ENCODE data around the gene STAT2. TPM values are rescaled to one million over a fixed set of nuclear protein-coding genes. Genes with fewer than 3 reads are reported as not detected.
A peak's percentile ranks its signal among the peaks of the same experiment; 100 is the strongest.

Gene STAT2
- total RNA-seq, 1 donor from 2014 or later = 166 TPM

DNA sequence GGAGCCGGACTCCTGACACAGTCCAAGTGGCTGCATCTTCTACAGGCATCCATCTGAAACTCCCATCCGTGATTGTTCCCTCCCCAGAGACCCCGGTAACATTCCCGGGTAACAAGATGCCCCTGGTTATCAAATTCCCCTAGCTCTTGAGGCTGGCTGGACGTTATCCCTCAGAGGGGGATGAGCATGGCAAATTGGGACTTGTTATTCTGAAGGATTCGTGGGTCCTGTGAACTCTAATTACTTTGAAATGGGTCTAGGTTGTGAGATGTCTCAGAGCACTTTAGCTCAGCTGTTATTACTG lies 25.5 kb downstream of the STAT2 start:
- H3K27ac Mint-ChIP-seq (ENCODE audit: unreplicated experiment) = peak overlapping the region; percentile 96
- TF ChIP-seq CTCF (IDR thresholded peaks at IDR 0.05) = peak; percentile 48
- H3K27me3 Mint-ChIP-seq (ENCODE audit: low read depth) = no peaks in the 10 kb centered on the region
- H3K36me3 Mint-ChIP-seq (ENCODE audit: low read depth) = no peaks in the 10 kb centered on the region
- DNase-seq (ENCODE audit: low spot score) = no peak
- peak overlapping the region; percentile 89 for H3K4me3 Mint-ChIP-seq (ENCODE audit: unreplicated experiment)
- no peaks in the 10 kb centered on the region for H3K9me3 Mint-ChIP-seq (ENCODE audit: low read depth)
- peaks cover 23% of the 10 kb centered on the region for H3K4me1 Mint-ChIP-seq (ENCODE audit: low read depth)

DNA sequence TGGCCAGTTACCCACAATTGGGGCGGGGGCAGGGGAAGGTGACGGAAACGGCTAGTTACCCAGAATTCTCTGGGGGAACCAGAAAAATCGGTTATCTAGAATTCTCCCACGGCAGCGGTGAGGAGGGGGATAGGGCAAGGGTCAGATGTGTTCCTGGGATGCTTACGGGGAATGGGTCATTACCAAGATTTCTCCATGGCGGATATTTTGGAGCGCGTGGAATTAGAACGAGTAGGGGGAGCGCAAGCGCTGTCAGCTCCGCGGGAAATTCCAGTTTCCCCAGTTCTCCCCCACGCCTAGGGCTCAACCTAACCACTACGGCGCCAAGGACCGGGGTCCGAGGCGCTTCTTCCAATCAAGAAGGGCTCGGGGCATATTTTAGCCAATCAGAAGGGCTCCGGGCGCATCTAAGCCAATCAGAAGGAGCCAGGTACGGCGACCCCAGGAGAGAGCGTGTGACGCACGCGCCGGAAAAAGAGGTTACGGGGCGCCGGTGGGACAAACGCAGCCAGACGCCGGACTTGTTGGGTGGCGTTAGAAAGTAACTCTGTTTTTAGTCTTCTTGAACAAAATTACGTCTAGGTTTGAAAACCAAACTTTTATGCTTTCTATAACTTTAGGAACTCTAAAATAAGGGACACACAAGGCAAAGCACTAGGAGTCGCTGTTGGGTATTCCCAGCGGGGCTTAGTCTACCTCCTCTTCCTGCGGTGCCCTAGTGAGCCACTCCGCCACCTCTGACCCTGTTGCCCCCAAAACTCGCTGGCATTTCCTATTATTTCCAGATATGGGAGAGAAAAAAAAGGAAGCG lies 26.0 kb downstream of the STAT2 start, which contains the start of gene PAN2:
Gene PAN2, minus strand, starts transcription at position 322 of the 811 bp plus-strand sequence. CDS start 906 bp downstream, outside the sequence.
- TF ChIP-seq CTCF (IDR thresholded peaks at IDR 0.05) = peak; percentile 96
- H3K9me3 Mint-ChIP-seq (ENCODE audit: low read depth) = no peaks in the 10 kb centered on the region
- H3K4me3 Mint-ChIP-seq (ENCODE audit: unreplicated experiment) = peak within 1 kb of the TSS; percentile 89
- peak within 1 kb of the TSS; percentile 96 for H3K27ac Mint-ChIP-seq (ENCODE audit: unreplicated experiment)
- peak; percentile 97 for DNase-seq (ENCODE audit: low spot score)
- H3K27me3 Mint-ChIP-seq (ENCODE audit: low read depth) = no peaks in the 10 kb centered on the region
- H3K4me1 Mint-ChIP-seq (ENCODE audit: low read depth) = peaks cover 23% of the 10 kb centered on the region
- H3K36me3 Mint-ChIP-seq (ENCODE audit: low read depth) = no peaks in the 10 kb centered on the region

DNA sequence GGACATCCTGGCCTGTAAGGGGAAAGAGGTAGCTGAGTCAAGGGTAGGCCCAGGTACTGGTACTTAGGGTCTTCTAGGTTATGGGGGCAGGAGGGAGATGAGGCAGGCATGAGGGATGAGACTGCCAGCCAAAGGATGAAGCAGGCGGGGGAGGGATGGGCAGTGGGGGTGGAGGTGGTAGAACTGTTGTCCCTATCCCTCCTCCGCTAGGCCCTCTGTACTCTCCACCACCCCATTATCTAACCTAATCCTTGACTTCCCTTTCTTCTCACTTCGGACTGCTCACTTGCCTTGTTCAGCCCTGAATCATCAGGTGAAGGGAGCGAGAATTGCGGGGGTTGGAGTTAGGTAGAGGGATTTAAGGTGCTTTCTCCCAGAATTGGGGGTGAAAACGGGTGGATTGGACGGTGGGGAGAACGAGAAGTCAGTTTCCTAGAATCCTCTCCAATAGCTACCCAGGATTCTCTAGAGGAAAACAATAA lies 26.7 kb downstream of the STAT2 start:
- TF ChIP-seq CTCF (IDR thresholded peaks at IDR 0.05) = no peak
- no peaks in the 10 kb centered on the region for H3K27me3 Mint-ChIP-seq (ENCODE audit: low read depth)
- H3K9me3 Mint-ChIP-seq (ENCODE audit: low read depth) = no peaks in the 10 kb centered on the region
- DNase-seq (ENCODE audit: low spot score) = no peak
- H3K4me1 Mint-ChIP-seq (ENCODE audit: low read depth) = peaks cover 23% of the 10 kb centered on the region
- H3K36me3 Mint-ChIP-seq (ENCODE audit: low read depth) = no peaks in the 10 kb centered on the region
- peak overlapping the region; percentile 96 for H3K27ac Mint-ChIP-seq (ENCODE audit: unreplicated experiment)
- peak overlapping the region; percentile 89 for H3K4me3 Mint-ChIP-seq (ENCODE audit: unreplicated experiment)

DNA sequence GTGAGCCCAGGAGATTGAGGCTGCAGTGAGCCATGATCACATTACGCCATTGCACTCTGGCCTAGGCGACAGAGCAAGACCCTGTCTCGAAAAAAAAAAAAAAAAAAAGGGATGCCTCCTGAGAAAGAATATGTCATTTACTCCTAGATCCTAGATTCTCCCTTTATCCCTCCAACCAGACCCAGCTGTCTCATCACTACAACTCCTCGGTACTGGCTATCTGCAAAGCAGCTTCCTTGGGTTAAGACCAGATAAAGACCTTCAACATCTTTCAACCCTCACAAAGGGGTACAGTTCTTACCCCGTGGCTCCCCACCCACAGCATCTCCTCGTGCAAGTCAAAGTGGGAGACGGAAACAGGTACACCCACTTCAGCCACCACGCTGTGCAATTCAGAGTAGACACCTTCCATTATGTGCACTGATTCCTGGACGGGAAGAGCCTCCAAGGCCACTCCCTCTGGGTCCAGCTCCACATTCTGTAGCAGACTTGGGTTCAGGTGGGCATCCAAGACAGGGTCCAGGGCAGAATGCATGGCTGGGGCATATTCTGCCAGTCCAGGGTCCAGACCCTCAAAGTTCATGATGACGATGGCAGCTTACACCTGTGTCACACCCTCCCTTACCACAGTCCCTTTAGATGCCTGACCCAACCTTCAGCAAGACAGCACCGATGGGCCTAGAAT lies 27.3 kb downstream of the STAT2 start:
- H3K9me3 Mint-ChIP-seq (ENCODE audit: low read depth) = no peaks in the 10 kb centered on the region
- DNase-seq (ENCODE audit: low spot score) = no peak
- H3K4me3 Mint-ChIP-seq (ENCODE audit: unreplicated experiment) = peak overlapping the region; percentile 89
- H3K36me3 Mint-ChIP-seq (ENCODE audit: low read depth) = no peaks in the 10 kb centered on the region
- no peaks in the 10 kb centered on the region for H3K27me3 Mint-ChIP-seq (ENCODE audit: low read depth)
- peak overlapping the region; percentile 23 for H3K27ac Mint-ChIP-seq (ENCODE audit: unreplicated experiment)
- no peak for TF ChIP-seq CTCF (IDR thresholded peaks at IDR 0.05)
- H3K4me1 Mint-ChIP-seq (ENCODE audit: low read depth) = peaks cover 23% of the 10 kb centered on the region

- peaks cover 2% of the 10 kb centered on the region for H3K36me3 Mint-ChIP-seq (ENCODE audit: low read depth)
- H3K4me1 Mint-ChIP-seq (ENCODE audit: low read depth) = peaks cover 23% of the 10 kb centered on the region
- H3K4me3 Mint-ChIP-seq (ENCODE audit: unreplicated experiment) = no peak overlapping the region
- H3K27ac Mint-ChIP-seq (ENCODE audit: unreplicated experiment) = no peak overlapping the region
- TF ChIP-seq CTCF (IDR thresholded peaks at IDR 0.05) = no peak
- H3K9me3 Mint-ChIP-seq (ENCODE audit: low read depth) = no peaks in the 10 kb centered on the region
- no peaks in the 10 kb centered on the region for H3K27me3 Mint-ChIP-seq (ENCODE audit: low read depth)
- no peak for DNase-seq (ENCODE audit: low spot score)
Measured at GRCh38 chr12:56330936-56331490, 28.9 kb downstream of the STAT2 start.

All from chondrocyte (in vitro differentiated cells).